HepG2 (cell line): ENCODE measurements around the gene ASAP2. TPM values are rescaled to one million over a fixed set of nuclear protein-coding genes. Genes with fewer than 3 reads are reported as not detected.
A peak's percentile ranks its signal among the peaks of the same experiment; 100 is the strongest.

Experiments
- ATAC-seq: fragments of 200-7000 bp; cut with Tn5 transposase; 3 replicates; pipeline ENCODE4 v1.9.1; 2020; ENCODE audit warnings: mild to moderate bottlenecking, moderate library complexity
- BruUV-seq: library from RNA; stranded (reverse); fragments of 400-500 nt; replicated peaks from 2 replicates; lab custom pipeline; 2021; lab: Mats Ljungman, UMichigan
- CTCF ChIA-PET: fragments of 300-600 bp; formaldehyde crosslinking; extraction: SDS; loops from one replicate; lab custom pipeline; 2021; ENCODE audit warnings: low total read pairs, inconsistent platforms, low intra/inter-chr PET ratio; lab: Yijun Ruan, JAX
- POLR2A ChIA-PET: fragments of 350-600 bp; sonication (Branson Sonifier 250); formaldehyde crosslinking; loops from one replicate; lab custom pipeline; 2020; ENCODE audit warnings: antibody characterized with exemption, inconsistent platforms; lab: Yijun Ruan, JAX
- DNase-seq: peaks from one replicate; pipeline ENCODE4 v3.0.0-alpha.2; 2015; ENCODE audit warnings: low spot score
- FAIRE-seq: peaks from 3 replicates; lab custom pipeline; 2011; peaks lifted over from hg19 to GRCh38; lab: Jason Lieb, UNC
- H2AFZ ChIP-seq: one replicate; pipeline ENCODE4 v1.6.1; 2011; ENCODE audit warnings: low read length, inconsistent platforms
- H3K27ac ChIP-seq: fragments of 300-600 bp; 3 replicates; pipeline ENCODE4 v1.8.0; 2011; ENCODE audit warnings: mixed run types, mild to moderate bottlenecking, mixed read lengths, low read length, inconsistent platforms; ENCODE audit not compliant: insufficient read depth; ENCODE audit errors: extremely low read length
- H3K27me3 ChIP-seq, 2 experiments: fragments of 200-600 bp in 1 of 2; 2 replicates in 1 of 2; 3 replicates in 1 of 2; pipeline versions ENCODE4 v1.6.0 to v1.8.0; 2011; ENCODE audit warnings: low read length in 2 of 2, mild to moderate bottlenecking in 2 of 2, moderate library complexity in 2 of 2, inconsistent platforms in 1 of 2; ENCODE audit not compliant: insufficient read depth in 2 of 2, control insufficient read depth in 1 of 2
- H3K36me3 ChIP-seq, 2 experiments: fragments of 200-600 bp in 1 of 2; replicated peaks in 1 of 2; 2 replicates in 1 of 2; 3 replicates in 1 of 2; pipeline versions ENCODE4 v1.5.1 to v1.8.0; 2011; ENCODE audit warnings: low read length in 2 of 2, inconsistent platforms in 1 of 2; ENCODE audit not compliant: insufficient read depth in 2 of 2, control insufficient read depth in 1 of 2
- H3K4me1 ChIP-seq: 2 replicates; pipeline ENCODE4 v1.5.1; 2012; ENCODE audit warnings: low read length, inconsistent platforms; ENCODE audit not compliant: insufficient read depth
- H3K4me2 ChIP-seq: 2 replicates; pipeline ENCODE4 v1.6.0; 2011; ENCODE audit warnings: low read depth, low read length, inconsistent platforms
- H3K4me3 ChIP-seq, 3 experiments: fragments of 200-600 bp in 1 of 3; sonication (generic), shearing (Covaris generic) in 1 of 3; replicated peaks in 1 of 3; 2 replicates each; pipeline ENCODE4 v1.5.1; 2011 to 2016; ENCODE audit warnings: low read length in 3 of 3, inconsistent platforms in 2 of 3, low read depth in 2 of 3, mild to moderate bottlenecking in 2 of 3, control low read depth in 1 of 3, mixed read lengths in 1 of 3; ENCODE audit not compliant: insufficient read depth in 1 of 3
- H3K79me2 ChIP-seq: one replicate; pipeline ENCODE4 v1.6.1; 2011; ENCODE audit warnings: low read length, inconsistent platforms; ENCODE audit not compliant: insufficient read depth
- H3K9ac ChIP-seq: 2 replicates; pipeline ENCODE4 v1.6.0; 2011; ENCODE audit warnings: mild to moderate bottlenecking, low read depth, low read length, inconsistent platforms; ENCODE audit not compliant: insufficient read depth
- H3K9me3 ChIP-seq: 2 replicates; pipeline ENCODE4 v1.5.1; 2012; ENCODE audit warnings: mild to moderate bottlenecking, low read length
- H4K20me1 ChIP-seq: 2 replicates; pipeline ENCODE4 v1.6.0; 2011; ENCODE audit warnings: inconsistent platforms, mild to moderate bottlenecking, low read length, moderate library complexity; ENCODE audit not compliant: insufficient read depth
- GTF3A ChIP-seq: sonication (generic); formaldehyde crosslinking; conservative IDR thresholded peaks from 2 replicates; pipeline ENCODE4 v1.4.0; 2020; ENCODE audit warnings: mild to moderate bottlenecking, missing genetic modification reagents
- MAF1 ChIP-seq: sonication (generic); formaldehyde crosslinking; IDR thresholded peaks from 2 replicates; pipeline ENCODE4 v1.5.0; 2020; ENCODE audit warnings: missing genetic modification reagents, borderline replicate concordance
- MAFK ChIP-seq, 2 experiments: IDR thresholded peaks in 1 of 2; conservative IDR thresholded peaks in 1 of 2; 2 replicates each; pipeline ENCODE4 v1.6.1; 2011; ENCODE audit warnings: improper control_type of control experiment in 2 of 2, low read length in 2 of 2
- MED1 ChIP-seq: sonication (generic); formaldehyde crosslinking; IDR thresholded peaks from 2 replicates; pipeline ENCODE4 v1.4.0; 2020; ENCODE audit warnings: missing genetic modification reagents
- RBM39 ChIP-seq: fragments of 200-400 bp; formaldehyde crosslinking; IDR thresholded peaks from one replicate; pipeline ENCODE4 v1.6.1; 2018; ENCODE audit warnings: antibody characterized with exemption, mild to moderate bottlenecking, low read depth, low read length; ENCODE audit not compliant: poor library complexity, severe bottlenecking
- RORA ChIP-seq: sonication (generic); formaldehyde crosslinking; IDR thresholded peaks from 2 replicates; pipeline ENCODE4 v1.5.0; 2020; ENCODE audit warnings: mild to moderate bottlenecking, missing genetic modification reagents, moderate library complexity
- RXRB ChIP-seq: IDR thresholded peaks from 2 replicates; pipeline ENCODE4 v1.6.1; 2016; ENCODE audit warnings: borderline replicate concordance, missing genetic modification reagents, missing compliant biosample characterization
- STAT5B ChIP-seq: sonication (generic); formaldehyde crosslinking; IDR thresholded peaks from 2 replicates; pipeline ENCODE4 v1.4.0; 2020; ENCODE audit warnings: missing genetic modification reagents
- TCF7 ChIP-seq: sonication (generic); IDR thresholded peaks from 2 replicates; pipeline ENCODE4 v1.6.1; 2016; ENCODE audit warnings: antibody characterized with exemption, low read depth
- TCF7L2 ChIP-seq: IDR thresholded peaks from 2 replicates; pipeline ENCODE4 v1.6.1; 2011; ENCODE audit warnings: mild to moderate bottlenecking, low read depth, low read length, moderate library complexity
- TGIF2 ChIP-seq: IDR thresholded peaks from 2 replicates; pipeline ENCODE4 v1.6.1; 2016; ENCODE audit warnings: control low read depth, missing compliant biosample characterization
- TRIM22 ChIP-seq: fragments of 450-650 bp; IDR thresholded peaks from 2 replicates; pipeline ENCODE4 v1.6.1; 2017
- ZFP90 ChIP-seq: sonication (generic); formaldehyde crosslinking; IDR thresholded peaks from 2 replicates; pipeline ENCODE4 v1.8.0; 2022; ENCODE audit warnings: missing genetic modification reagents, mild to moderate bottlenecking, inconsistent platforms, borderline replicate concordance
- ZNF432 ChIP-seq: sonication (generic); formaldehyde crosslinking; IDR thresholded peaks from 2 replicates; pipeline ENCODE4 v1.5.0; 2020; ENCODE audit warnings: missing genetic modification reagents, mild to moderate bottlenecking, borderline replicate concordance
- ZNF605 ChIP-seq: sonication (generic); formaldehyde crosslinking; IDR thresholded peaks from 2 replicates; pipeline ENCODE4 v1.8.0; 2022; ENCODE audit warnings: mild to moderate bottlenecking, missing genetic modification reagents
- ZNF781 ChIP-seq: sonication (generic); formaldehyde crosslinking; IDR thresholded peaks from 2 replicates; pipeline ENCODE4 v1.5.1; 2020; ENCODE audit warnings: borderline replicate concordance, mild to moderate bottlenecking, missing genetic modification reagents; ENCODE audit errors: not compliant biosample characterization
- WGBS: methylation state at CpG from one replicate; pipeline ENCODE4 v1.1.6; 2017; ENCODE audit warnings: low lambda C conversion rate; 5-methylcytosine and 5-hydroxymethylcytosine counted together
- in situ Hi-C: cut with HindIII; loops from 2 replicates; pipeline ENCODE4 v1.10.0; 2017; ENCODE audit warnings: low pct_unique_long_range_greater_than_20kb; ENCODE audit not compliant: extremely low pct_ligation_motif_present
- intact Hi-C: fragments of 100-400 bp; cut with micrococcal nuclease; formaldehyde crosslinking; loops from one replicate; pipeline ENCODE4 v1.10.0; 2022; ENCODE audit not compliant: unreplicated experiment
- polyA plus RNA-seq, 8 experiments: library from polyadenylated mRNA; depleted of rRNA in 3 of 8; stranded (reverse) in 7 of 8; unstranded in 1 of 8; fragments of >200 nt; fragmentation: Illumina TruSeq in 4 of 8; extraction: Trizol in 4 of 8; gene quantifications; 2 replicates each; pipeline versions ENCODE4 v1.2.1 to v1.2.3, GENCODE V29; 2011 to 2016; ENCODE audit warnings: low read depth in 4 of 8, missing spikeins in 1 of 8, mixed read lengths in 1 of 8; ENCODE audit not compliant: insufficient read depth in 1 of 8
- total RNA-seq, 5 experiments: library from RNA; depleted of rRNA; stranded (reverse); fragments of >200 nt; fragmentation: Illumina TruSeq; extraction: Trizol; gene quantifications; 2 replicates each; pipeline ENCODE4 v1.2.3, GENCODE V29; 2016; ENCODE audit warnings: low read depth in 1 of 5

ASAP2 gene
- total and polyA plus RNA-seq, 2 of the 13 experiments (the other 11 are each of a cell fraction or from before 2014, with no cell fraction given), result 7.3 to 22.3 TPM

GRCh38 chr2:9203876-9204275, 2.7 kb upstream of the ASAP2 start:
- 0 out of 2 replicates have a peak, but pooled peaks have one; percentile 20 for TF ChIP-seq TCF7L2
- no peak for TF ChIP-seq ZFP90 (CRISPR knock-in tag)
- ChIA-PET POLR2A (interaction anchor here (1.4 to 7.9 kb wide), 3 partner anchors 25 to 133 kb away, joined by 6 to 92 read pairs (median 11); no protein-coding TSS in a partner anchor), CTCF (no interaction called here)
- Histone ChIP-seq H3K9ac (no peak overlapping the region), H3K27me3 (no peaks in the 10 kb centered on the region; a peak in 1 of 5 replicates), H3K9me3 (no peaks in the 10 kb centered on the region), H3K27ac (no peak overlapping the region), H3K4me3 (no peak overlapping the region), H3K36me3 (no peaks in the 10 kb centered on the region), H3K79me2 (peaks cover 12% of the 10 kb centered on the region), H3K4me1 (peaks cover 58% of the 10 kb centered on the region), H3K4me2 (no peak overlapping the region), H4K20me1 (peaks cover 4% of the 10 kb centered on the region; the same call in 1 of the 2 replicates), H2AFZ (no peak overlapping the region)
- FAIRE-seq, result no peak
- intact Hi-C loops (loop anchor here (2.0 to 5.0 kb wide), 2 partner anchors 37 to 219 kb away; partner anchors contain the start of genes CPSF3 and ITGB1BP1), in situ Hi-C loops (loop anchor here (10.0 kb wide), 2 partner anchors 59 to 131 kb away; no protein-coding TSS in a partner anchor)
- no peak for DNase-seq
- WGBS, result 74% methylated on average over 5 of the region's 5 CpGs
- ATAC-seq, result no peak
- no TSS peak for BruUV-seq

- intact Hi-C loops (loop anchor here (2.0 to 5.0 kb wide), 2 partner anchors 38 to 218 kb away; partner anchors contain the start of genes CPSF3 and ITGB1BP1), in situ Hi-C loops (loop anchor here (5.0 to 10.0 kb wide), 3 partner anchors 38 to 130 kb away; no protein-coding TSS in a partner anchor)
- H3K9me3 ChIP-seq, result no peaks in the 10 kb centered on the region
- no peaks in the 10 kb centered on the region for H3K36me3 ChIP-seq
- no peak for FAIRE-seq
- peak overlapping the region in 2 of 3 experiments; percentile 77 to 80; a peak in 2 of 6 replicates for H3K4me3 ChIP-seq
- no peaks in the 10 kb centered on the region; a peak in 1 of 5 replicates for H3K27me3 ChIP-seq
- peaks cover 68% of the 10 kb centered on the region for H3K4me1 ChIP-seq
- 11% methylated on average over 3 of the region's 3 CpGs for WGBS
- H3K4me2 ChIP-seq, result peak overlapping the region; percentile 93
- BruUV-seq, result no TSS peak
- peaks cover 6% of the 10 kb centered on the region for H4K20me1 ChIP-seq
- no peak overlapping the region for H2AFZ ChIP-seq
- H3K9ac ChIP-seq, result no peak overlapping the region
- ChIA-PET CTCF (no interaction called here), POLR2A (interaction anchor here (0.8 to 7.9 kb wide), 11 partner anchors 11 to 217 kb away, joined by 3 to 92 read pairs (median 5); no protein-coding TSS in a partner anchor)
- no peak overlapping the region for H3K27ac ChIP-seq
- peaks cover 19% of the 10 kb centered on the region for H3K79me2 ChIP-seq
- DNase-seq, result peak; percentile 41
- peak; percentile 41 for ATAC-seq
- TF ChIP-seq GTF3A (CRISPR knock-in tag), result no peak
- no peak for TF ChIP-seq TRIM22
- TF ChIP-seq RORA (CRISPR knock-in tag), result 0 out of 2 replicates have a peak, but pooled peaks have one; percentile 41
- TF ChIP-seq MAF1, result no peak
- TF ChIP-seq STAT5B (CRISPR knock-in tag), result no peak
- peak; percentile 38; the same call in 1 of the 2 replicates for TF ChIP-seq RXRB (CRISPR knock-in tag)
- TF ChIP-seq ZNF781 (CRISPR knock-in tag), result no peak
- TF ChIP-seq ZNF432, result no peak
- TF ChIP-seq MED1 (CRISPR knock-in tag), result no peak
- no peak for TF ChIP-seq TGIF2 (CRISPR knock-in tag)
- no peak for TF ChIP-seq RBM39
- TF ChIP-seq TCF7, result peak; percentile 79
- TF ChIP-seq MAFK (conservative IDR thresholded peaks at IDR 0.05 in 1 of 2, IDR thresholded peaks at IDR 0.05 in 1 of 2; ENCODE audit: low read length in 2 of 2), result no peak
- no peak for TF ChIP-seq ZNF605 (CRISPR knock-in tag)
Observed at GRCh38 chr2:9204939-9205338, 1.7 kb upstream of the ASAP2 start.
